HepG2 (cell line): ENCODE results near the gene TPGS1. TPM values are rescaled to one million over a fixed set of nuclear protein-coding genes. Genes with fewer than 3 reads are reported as not detected.
A peak's percentile ranks its signal among the peaks of the same experiment; 100 is the strongest.

ENCODE experiments used
- FOXA3 ChIP-seq: IDR thresholded peaks from 2 replicates; pipeline ENCODE4 v1.6.1; 2016; ENCODE audit warnings: missing genetic modification reagents, missing compliant biosample characterization
- GATA4 ChIP-seq: sonication (generic); IDR thresholded peaks from 2 replicates; pipeline ENCODE4 v1.6.1; 2016; ENCODE audit warnings: antibody characterized with exemption, low read depth, borderline replicate concordance
- MIER2 ChIP-seq: IDR thresholded peaks from 2 replicates; pipeline ENCODE4 v1.6.1; 2016; ENCODE audit warnings: missing biosample characterization, missing genetic modification reagents
- POGZ ChIP-seq: sonication (generic); formaldehyde crosslinking; IDR thresholded peaks from 2 replicates; pipeline ENCODE4 v1.4.0; 2020; ENCODE audit warnings: mild to moderate bottlenecking, missing genetic modification reagents
- RCOR2 ChIP-seq: IDR thresholded peaks from 2 replicates; pipeline ENCODE4 v1.6.1; 2016; ENCODE audit warnings: missing biosample characterization, missing genetic modification reagents
- ZNF234 ChIP-seq: sonication (generic); formaldehyde crosslinking; conservative IDR thresholded peaks from 2 replicates; pipeline ENCODE4 v1.5.1; 2020; ENCODE audit warnings: mild to moderate bottlenecking, missing genetic modification reagents
- ZNF746 ChIP-seq: sonication (generic); formaldehyde crosslinking; IDR thresholded peaks from 2 replicates; pipeline ENCODE4 v1.8.0; 2022; ENCODE audit warnings: mild to moderate bottlenecking, missing genetic modification reagents
- ZNF773 ChIP-seq: sonication (generic); formaldehyde crosslinking; IDR thresholded peaks from 2 replicates; pipeline ENCODE4 v1.4.0; 2020; ENCODE audit warnings: missing genetic modification reagents, borderline replicate concordance
- polyA plus RNA-seq, 8 experiments: library from polyadenylated mRNA; depleted of rRNA in 3 of 8; stranded (reverse) in 7 of 8; unstranded in 1 of 8; fragments of >200 nt; fragmentation: Illumina TruSeq in 4 of 8; extraction: Trizol in 4 of 8; gene quantifications; 2 replicates each; pipeline versions ENCODE4 v1.2.1 to v1.2.3, GENCODE V29; 2011 to 2016; ENCODE audit warnings: low read depth in 4 of 8, missing spikeins in 1 of 8, mixed read lengths in 1 of 8; ENCODE audit not compliant: insufficient read depth in 1 of 8
- total RNA-seq, 5 experiments: library from RNA; depleted of rRNA; stranded (reverse); fragments of >200 nt; fragmentation: Illumina TruSeq; extraction: Trizol; gene quantifications; 2 replicates each; pipeline ENCODE4 v1.2.3, GENCODE V29; 2016; ENCODE audit warnings: low read depth in 1 of 5
- TF ChIP-seq, protein P1 (sequence below): sonication (generic); formaldehyde crosslinking; IDR thresholded peaks from 2 replicates; pipeline ENCODE4 v1.4.0; 2020; ENCODE audit warnings: missing genetic modification reagents, borderline replicate concordance
- TF ChIP-seq, protein P2 (sequence below), 2 experiments: sonication (generic) in 1 of 2; formaldehyde crosslinking in 1 of 2; IDR thresholded peaks; 2 replicates each; pipeline versions ENCODE4 v1.4.0 to v1.6.1; 2016 to 2020; ENCODE audit warnings: borderline replicate concordance in 1 of 2, low read depth in 1 of 2, mild to moderate bottlenecking in 1 of 2, missing genetic modification reagents in 1 of 2
- TF ChIP-seq, protein P3 (sequence below): sonication (generic); formaldehyde crosslinking; IDR thresholded peaks from 2 replicates; pipeline ENCODE4 v1.4.0; 2020; ENCODE audit warnings: missing genetic modification reagents, borderline replicate concordance

Gene TPGS1
- total and polyA plus RNA-seq, 2 of the 13 experiments (the other 11 are each of a cell fraction or from before 2014, with no cell fraction given), result 1.1 to 6.2 TPM

DNA sequence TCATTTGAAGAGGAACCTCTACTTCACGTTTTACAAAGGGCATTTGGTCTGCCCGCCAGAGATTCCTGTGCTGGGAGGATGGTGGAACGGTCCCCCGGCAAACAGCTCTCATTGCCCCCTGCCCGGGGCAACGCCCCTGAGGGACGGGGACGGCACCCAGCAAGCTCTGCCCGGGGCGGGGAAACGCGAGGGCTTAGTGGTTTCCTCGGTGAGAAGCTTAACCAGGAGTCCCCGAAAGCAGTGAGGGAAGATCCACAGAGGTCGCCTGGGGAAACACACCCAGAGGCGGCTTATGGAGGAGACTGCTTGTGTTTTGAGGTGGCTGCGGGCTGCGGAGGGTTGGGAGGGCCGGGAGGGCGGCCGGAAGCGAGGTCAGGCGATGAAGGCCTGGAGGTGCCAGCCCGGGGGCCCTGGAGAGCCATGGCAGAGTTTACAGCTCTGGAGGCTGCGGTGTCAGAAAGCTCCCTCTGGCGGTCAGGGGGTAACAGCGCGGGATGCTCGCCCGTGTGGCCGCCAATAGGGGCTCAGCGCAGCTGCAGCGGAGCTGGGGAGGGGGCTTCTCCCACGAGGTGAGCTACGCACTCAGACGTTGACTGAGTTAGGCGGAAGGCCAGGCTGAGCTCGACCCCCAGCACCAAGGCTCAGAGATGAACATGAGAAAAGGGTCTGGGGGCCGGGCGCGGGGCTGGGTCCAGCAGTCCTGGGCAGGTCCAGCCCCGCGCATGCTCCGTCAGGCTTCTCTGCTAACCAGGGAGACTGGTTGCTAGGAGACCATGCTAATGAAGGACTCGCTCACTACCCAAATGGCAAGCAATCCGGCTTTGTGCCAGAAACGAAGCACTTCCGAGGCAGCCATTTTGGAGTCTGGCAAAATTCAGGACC is 652 bp upstream of the TPGS1 start (continued):
- TF ChIP-seq, protein P1, sequence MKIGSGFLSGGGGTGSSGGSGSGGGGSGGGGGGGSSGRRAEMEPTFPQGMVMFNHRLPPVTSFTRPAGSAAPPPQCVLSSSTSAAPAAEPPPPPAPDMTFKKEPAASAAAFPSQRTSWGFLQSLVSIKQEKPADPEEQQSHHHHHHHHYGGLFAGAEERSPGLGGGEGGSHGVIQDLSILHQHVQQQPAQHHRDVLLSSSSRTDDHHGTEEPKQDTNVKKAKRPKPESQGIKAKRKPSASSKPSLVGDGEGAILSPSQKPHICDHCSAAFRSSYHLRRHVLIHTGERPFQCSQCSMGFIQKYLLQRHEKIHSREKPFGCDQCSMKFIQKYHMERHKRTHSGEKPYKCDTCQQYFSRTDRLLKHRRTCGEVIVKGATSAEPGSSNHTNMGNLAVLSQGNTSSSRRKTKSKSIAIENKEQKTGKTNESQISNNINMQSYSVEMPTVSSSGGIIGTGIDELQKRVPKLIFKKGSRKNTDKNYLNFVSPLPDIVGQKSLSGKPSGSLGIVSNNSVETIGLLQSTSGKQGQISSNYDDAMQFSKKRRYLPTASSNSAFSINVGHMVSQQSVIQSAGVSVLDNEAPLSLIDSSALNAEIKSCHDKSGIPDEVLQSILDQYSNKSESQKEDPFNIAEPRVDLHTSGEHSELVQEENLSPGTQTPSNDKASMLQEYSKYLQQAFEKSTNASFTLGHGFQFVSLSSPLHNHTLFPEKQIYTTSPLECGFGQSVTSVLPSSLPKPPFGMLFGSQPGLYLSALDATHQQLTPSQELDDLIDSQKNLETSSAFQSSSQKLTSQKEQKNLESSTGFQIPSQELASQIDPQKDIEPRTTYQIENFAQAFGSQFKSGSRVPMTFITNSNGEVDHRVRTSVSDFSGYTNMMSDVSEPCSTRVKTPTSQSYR (CRISPR knock-in tag), result no peak; the same call in 1 of the 2 replicates
- TF ChIP-seq RCOR2 (CRISPR knock-in tag), result 0 out of 2 replicates have a peak, but pooled peaks have one; percentile 47
- peak; percentile 51; the same call in 1 of the 2 replicates for TF ChIP-seq MIER2 (CRISPR knock-in tag)
- no peak; the same call in 1 of the 2 replicates for TF ChIP-seq POGZ (CRISPR knock-in tag)
- TF ChIP-seq ZNF746 (CRISPR knock-in tag), result peak; percentile 74; the same call in 1 of the 2 replicates
- TF ChIP-seq, protein P2, sequence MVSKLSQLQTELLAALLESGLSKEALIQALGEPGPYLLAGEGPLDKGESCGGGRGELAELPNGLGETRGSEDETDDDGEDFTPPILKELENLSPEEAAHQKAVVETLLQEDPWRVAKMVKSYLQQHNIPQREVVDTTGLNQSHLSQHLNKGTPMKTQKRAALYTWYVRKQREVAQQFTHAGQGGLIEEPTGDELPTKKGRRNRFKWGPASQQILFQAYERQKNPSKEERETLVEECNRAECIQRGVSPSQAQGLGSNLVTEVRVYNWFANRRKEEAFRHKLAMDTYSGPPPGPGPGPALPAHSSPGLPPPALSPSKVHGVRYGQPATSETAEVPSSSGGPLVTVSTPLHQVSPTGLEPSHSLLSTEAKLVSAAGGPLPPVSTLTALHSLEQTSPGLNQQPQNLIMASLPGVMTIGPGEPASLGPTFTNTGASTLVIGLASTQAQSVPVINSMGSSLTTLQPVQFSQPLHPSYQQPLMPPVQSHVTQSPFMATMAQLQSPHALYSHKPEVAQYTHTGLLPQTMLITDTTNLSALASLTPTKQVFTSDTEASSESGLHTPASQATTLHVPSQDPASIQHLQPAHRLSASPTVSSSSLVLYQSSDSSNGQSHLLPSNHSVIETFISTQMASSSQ (IDR thresholded peaks at IDR 0.05; ENCODE audit: low read depth), result no peak
- TF ChIP-seq, protein P2 (CRISPR knock-in tag; IDR thresholded peaks at IDR 0.05; ENCODE audit: borderline replicate concordance), result no peak
- TF ChIP-seq, protein P3, sequence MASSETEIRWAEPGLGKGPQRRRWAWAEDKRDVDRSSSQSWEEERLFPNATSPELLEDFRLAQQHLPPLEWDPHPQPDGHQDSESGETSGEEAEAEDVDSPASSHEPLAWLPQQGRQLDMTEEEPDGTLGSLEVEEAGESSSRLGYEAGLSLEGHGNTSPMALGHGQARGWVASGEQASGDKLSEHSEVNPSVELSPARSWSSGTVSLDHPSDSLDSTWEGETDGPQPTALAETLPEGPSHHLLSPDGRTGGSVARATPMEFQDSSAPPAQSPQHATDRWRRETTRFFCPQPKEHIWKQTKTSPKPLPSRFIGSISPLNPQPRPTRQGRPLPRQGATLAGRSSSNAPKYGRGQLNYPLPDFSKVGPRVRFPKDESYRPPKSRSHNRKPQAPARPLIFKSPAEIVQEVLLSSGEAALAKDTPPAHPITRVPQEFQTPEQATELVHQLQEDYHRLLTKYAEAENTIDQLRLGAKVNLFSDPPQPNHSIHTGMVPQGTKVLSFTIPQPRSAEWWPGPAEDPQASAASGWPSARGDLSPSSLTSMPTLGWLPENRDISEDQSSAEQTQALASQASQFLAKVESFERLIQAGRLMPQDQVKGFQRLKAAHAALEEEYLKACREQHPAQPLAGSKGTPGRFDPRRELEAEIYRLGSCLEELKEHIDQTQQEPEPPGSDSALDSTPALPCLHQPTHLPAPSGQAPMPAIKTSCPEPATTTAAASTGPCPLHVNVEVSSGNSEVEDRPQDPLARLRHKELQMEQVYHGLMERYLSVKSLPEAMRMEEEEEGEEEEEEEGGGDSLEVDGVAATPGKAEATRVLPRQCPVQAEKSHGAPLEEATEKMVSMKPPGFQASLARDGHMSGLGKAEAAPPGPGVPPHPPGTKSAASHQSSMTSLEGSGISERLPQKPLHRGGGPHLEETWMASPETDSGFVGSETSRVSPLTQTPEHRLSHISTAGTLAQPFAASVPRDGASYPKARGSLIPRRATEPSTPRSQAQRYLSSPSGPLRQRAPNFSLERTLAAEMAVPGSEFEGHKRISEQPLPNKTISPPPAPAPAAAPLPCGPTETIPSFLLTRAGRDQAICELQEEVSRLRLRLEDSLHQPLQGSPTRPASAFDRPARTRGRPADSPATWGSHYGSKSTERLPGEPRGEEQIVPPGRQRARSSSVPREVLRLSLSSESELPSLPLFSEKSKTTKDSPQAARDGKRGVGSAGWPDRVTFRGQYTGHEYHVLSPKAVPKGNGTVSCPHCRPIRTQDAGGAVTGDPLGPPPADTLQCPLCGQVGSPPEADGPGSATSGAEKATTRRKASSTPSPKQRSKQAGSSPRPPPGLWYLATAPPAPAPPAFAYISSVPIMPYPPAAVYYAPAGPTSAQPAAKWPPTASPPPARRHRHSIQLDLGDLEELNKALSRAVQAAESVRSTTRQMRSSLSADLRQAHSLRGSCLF (CRISPR knock-in tag), result no peak
- no peak for TF ChIP-seq ZNF234 (CRISPR knock-in tag)
- no peak for TF ChIP-seq ZNF773 (CRISPR knock-in tag)
- no peak for TF ChIP-seq GATA4
- TF ChIP-seq FOXA3 (CRISPR knock-in tag), result 0 out of 2 replicates have a peak, but pooled peaks have one; percentile 19
